ENCODE results near the gene TAS2R19.
"Not testable (repeated sequence)": the region's sequence is repeated elsewhere in the genome, so short reads cannot be mapped to it uniquely, and the experiment has no call there.

Gene TAS2R19, protein sequence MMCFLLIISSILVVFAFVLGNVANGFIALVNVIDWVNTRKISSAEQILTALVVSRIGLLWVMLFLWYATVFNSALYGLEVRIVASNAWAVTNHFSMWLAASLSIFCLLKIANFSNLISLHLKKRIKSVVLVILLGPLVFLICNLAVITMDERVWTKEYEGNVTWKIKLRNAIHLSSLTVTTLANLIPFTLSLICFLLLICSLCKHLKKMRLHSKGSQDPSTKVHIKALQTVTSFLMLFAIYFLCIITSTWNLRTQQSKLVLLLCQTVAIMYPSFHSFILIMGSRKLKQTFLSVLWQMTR

DNA sequence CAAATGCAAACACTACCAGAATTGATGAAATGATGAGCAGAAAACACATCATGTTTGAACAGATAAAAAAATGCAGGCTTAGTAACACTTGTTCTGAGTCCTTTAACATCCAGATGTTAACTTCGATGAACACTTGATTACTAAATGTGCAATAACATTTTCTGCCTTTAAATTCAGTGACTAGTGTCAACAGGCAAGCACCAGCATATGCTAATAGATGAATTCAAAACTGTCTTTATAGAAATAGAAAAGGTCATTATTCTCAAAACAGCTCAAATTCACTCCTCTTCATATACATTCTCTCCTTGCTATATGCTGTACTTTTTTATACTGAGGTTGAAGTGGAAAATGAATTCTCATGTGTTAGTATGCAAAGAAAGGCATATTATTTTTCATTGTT is at the start of gene TAS2R19:
TAS2R19 (minus strand) TSS at position 101 of the 400 bp plus-strand sequence; CDS start at position 52, 49 bp downstream.
- no peak for DNase-seq

DNA sequence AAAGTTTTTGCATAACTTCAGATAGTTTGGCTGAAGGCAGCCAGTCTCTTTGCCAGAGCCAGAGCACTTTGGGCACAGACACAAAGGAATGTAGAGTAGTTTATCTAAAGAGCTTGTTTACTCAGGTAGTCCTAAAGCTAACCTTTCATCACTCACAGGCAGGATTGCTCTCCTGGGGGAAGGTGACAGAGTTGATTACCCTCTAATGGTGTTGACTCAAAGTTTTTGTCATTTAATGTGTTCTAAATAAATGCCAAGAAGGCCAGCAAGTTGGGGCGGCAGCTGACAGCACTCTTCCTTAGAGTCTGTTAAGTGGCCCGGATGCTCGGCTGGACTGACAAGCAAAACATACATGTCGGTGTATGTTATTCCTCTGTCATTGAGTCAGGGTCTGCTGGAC is 49.0 kb upstream of the TAS2R19 start:
- DNase-seq = no peak

DNA sequence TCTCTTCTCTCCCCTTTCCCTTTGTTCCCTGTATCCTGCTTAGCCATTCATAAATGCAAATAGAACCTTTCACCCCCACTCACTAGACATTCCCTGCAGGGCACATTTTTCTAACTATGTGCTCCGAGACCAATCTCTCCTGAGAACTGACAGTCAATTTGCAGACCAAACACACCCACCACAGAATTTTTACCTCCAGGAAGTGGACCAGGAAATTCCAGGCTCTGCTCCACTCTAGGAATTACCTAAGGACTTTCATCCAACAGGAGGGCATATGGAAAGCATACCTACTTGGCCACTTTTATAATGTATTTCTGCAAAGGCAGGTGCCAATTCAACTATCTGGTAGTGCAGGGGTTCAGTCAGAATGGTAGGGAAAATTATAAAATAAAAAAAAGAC is 48.6 kb upstream of the TAS2R19 start:
- no peak for DNase-seq

DNA sequence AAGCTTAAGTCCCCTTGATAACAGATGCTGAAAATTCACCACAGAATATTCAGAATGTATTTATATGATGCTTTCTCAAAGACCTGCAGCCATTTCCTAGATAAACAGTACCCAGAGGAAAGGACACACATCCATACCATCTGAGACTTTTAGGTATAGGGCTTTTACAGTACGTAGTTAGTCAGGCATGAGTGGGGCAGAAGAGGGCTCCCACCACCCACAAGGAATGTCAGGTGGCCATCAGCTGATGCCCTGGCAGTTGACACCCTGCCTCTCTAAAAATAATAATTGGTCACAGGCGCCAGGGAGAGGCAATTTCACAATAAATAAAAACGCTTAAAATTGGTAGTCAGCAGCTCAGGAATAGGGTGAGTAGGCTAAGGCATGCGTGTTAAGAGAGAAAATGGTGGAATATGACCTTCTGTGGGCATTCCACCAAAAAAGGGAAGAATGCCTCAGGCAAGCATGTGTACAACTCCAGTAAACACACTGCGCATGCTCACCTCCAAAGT is 47.5 kb upstream of the TAS2R19 start:
- no peak for DNase-seq

DNA sequence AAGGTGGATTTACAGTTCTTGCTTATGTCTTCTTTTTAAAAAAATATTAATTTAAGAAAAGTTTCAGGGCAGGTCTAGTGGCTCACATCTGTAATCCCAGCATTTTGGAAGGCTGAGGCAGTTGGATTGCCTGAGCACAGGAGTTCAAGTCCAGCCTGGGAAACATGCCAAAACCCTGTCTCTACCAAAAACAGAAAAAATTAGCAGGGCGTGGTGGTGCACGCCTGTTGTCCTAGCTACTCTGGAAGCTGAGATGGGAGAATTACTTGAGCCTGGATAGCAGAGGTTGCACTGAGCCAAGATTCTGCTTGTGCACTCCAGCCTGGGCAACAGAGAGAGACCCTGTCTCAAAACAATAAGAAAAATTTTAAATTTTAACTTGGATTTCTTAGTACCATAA is 45.1 kb upstream of the TAS2R19 start:
- DNase-seq = no peak

DNA sequence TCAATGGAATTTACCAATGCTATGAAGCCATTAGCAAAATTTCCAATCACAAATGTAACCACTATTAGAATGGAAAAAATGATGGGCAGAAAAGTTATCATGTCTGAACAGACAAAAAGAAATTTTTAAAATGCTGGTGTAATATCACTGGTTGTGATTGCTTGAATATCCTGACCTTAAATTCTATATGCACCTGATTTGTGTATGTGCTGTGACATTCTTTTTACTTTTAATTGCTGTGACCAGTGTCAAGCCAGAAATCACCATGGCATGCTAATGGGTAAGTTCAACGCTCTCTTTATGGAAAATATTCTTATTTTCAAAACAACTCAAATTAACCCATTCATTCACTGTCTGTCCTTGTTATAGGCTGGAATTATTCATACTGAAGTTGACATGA is 39.8 kb upstream of the TAS2R19 start, which contains the start of gene TAS2R46:
TAS2R46 (minus strand) TSS at position 101 of the 400 bp plus-strand sequence; CDS start at position 101, 0 bp downstream.
- not testable (repeated sequence) for DNase-seq

DNA sequence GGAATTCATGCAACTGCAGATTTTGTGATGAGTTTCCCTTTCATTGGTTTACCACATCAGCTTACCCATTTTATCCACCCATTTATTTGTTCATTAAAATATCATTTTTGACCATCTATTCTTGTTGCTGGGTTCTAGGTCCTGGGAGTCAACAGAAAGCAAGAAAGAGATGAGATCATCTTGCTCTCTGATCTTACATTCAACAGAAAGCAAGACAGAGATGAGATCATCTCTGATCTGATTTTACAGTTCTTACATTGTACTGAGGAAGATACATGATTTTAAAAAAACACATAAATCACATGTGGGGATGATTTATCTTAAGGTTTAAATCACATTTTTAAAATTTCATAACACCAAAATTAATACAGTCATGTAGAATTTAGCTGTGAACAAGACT is 37.4 kb upstream of the TAS2R19 start:
- DNase-seq = no peak

DNA sequence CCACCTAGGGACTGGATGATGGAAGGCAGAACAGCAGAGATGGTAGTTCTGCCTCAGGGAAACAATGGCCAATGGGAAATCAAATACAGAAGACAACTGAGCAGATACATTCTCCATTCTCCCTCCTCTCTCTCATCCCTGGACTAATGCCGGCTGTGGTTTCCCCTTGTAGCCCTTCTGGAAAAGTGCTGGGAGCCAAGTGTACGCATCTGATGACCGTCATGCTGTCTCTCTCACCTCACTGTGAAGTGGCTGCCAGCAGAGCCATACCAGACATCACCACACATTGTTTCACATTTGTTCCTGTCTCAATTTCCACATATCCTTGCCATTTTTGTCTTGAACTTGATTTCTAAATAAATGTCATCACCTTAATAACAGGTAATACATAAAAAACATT is 36.6 kb upstream of the TAS2R19 start:
- no peak for DNase-seq

DNA sequence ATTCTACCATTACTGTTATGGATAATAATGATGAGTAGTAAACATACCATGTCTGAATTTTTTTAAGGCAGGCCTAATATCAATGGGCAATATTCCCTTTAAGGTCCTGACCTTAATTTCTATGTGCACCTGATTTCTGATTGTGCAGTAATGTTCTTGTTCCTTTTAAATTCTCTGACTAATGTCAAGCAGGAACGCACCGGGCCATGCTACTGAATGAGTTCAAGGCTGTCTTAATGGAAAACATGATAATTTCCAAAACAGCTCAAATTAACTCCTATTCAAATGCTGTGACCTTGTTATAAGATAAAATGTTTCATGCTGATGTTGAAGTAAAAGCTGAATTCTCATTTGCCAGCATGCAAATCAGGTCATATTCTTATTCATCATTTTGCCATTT is 32.9 kb upstream of the TAS2R19 start:
- no peak for DNase-seq

DNA sequence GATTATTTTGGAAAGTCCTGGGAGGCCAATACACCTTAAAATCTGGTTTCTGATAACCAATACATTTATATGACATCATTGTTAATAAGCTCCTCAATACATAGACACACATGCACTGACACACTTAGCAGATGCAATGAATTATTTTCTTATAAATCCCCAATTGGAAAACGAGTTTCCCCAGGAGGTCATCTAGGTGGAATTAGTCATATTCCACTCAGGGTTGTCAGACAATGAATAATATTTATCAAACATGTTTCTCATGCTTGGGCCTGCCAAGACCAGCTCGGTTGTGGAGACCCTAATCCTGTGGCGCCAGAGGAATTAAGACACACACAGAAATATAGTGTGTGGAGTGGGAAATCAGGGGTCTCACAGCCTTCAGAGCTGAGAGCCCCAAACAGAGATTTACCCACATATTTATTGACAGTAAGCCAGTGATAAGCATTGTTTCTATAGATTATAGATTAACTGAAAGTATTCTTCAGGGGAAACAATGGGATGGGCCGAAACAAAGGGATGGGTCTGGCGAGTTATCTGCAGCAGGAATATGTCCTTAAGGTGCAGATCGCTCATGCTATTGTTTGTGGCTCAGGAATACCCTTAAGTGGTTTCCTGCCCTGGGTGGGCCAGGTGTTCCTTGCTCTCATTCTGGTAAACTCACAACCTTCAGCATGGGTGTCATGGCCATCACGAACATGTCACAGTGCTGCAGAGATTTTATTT is 27.5 kb upstream of the TAS2R19 start:
- not testable (repeated sequence) for DNase-seq

DNA sequence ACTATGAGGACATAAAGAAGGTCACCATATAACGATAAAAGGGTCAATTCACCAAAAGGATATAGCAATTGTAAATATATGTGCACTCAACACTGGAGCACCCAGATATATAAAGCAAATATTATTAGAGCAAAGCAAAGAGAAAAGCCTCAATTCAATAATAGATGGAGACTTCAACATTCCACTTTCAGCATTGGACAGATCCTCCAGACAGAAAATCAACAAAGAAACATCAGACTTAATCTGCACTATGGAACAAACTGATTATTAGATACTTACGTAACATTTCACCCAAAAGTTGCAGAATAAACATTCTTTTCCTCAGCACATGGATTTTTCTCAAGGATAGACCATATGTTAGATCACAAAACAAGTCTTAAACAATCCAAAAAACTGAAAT is 18.9 kb upstream of the TAS2R19 start:
- not testable (repeated sequence) for DNase-seq

DNA sequence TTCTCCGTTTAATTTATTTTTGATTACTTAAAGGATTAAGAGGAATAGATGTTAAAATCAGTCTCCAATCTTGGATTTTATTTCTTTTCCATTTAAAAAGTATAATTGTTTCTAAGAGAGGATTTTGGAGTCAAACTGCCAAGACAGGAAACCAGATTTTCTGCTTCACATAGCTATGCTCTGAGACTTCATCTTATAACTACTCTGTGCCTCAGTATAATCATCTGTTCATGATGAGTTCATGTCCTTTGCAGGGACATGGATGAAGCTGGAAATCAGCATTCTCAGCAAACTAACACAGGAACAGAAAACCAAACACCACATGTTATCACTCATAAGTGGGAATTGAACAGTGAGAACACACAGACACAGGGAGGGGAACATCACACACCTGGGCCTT is 17.7 kb upstream of the TAS2R19 start:
- DNase-seq = no peak

DNA sequence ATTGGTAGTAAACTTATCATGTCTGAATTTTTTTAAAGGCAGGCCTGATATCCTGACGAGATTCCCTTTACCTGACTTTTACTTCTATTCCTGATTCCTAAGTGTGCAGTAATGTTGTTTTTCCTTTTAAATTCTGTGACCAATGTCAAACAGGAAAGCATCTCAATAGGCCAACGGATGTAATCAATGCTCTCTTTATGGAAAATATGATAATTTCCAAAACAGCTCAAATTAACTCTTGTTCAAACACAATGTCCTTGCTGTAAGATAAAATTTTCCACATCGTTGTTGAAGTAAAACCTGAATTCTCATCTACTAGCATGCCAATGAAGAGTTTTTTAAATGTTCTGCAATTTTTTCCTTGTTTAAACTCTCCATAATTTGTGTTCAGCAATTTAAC is 16.8 kb upstream of the TAS2R19 start:
- DNase-seq = no peak

DNA sequence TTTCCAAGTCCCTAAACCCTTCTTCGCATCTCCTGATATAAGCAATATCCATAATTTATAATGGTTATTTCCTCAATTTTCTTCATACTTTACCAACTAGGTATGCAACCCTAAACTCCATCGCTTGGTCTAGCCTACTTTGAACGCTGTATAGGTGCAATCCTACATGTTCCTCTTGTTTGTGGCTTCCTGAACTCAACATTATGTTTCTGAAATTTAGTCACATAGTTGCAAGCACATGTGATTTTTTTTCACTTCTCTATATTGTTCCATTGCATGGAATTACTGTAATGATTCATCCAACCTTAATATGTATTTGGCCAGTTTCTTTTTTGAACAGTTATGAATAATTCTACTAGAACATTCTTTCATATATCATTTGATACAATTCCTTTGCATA is 11.5 kb upstream of the TAS2R19 start:
- not testable (repeated sequence) for DNase-seq

DNA sequence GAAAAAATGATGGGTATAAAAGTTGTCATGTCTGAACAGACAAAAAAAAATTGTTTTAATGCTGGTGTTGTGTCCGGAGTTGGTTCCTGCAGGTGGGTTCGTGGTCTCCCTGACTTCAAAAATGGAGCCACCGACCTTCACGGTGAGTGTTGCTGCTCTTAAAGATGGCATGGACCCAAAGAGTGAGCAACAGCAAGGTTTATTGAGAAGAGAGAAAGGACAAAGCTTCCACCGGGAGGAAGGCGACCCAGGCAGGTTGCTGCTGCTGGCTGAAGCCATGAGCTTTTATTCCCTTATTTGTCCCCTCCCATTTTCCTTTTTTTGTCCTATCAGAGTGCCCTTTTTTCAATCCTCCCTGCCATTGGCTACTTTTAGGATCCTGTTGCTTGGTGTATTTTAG is 8.9 kb upstream of the TAS2R19 start, which contains the start of gene TAS2R31:
TAS2R31 (minus strand) TSS at position 101 of the 400 bp plus-strand sequence; CDS start at position 29, 72 bp downstream.
- no peak for DNase-seq

DNA sequence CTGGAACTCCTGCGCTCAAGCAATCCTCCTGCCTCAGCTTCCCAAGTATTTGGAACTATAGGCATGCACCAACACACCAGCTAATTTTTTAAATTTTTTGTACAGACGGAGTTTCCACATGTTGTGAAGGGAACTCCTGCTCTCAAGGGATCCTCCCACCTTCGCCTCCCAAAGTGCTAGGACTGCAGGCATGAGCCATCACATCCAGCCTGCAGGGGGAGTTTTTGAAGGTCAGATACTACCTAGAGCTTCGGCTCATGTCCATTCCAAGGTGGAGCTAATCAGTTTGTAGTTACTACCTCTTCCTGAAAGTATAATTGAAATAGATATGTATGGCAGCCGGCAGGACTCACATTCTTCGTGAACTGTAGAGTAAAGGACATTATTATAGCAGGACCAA is 3.7 kb upstream of the TAS2R19 start:
- DNase-seq = no peak

DNA sequence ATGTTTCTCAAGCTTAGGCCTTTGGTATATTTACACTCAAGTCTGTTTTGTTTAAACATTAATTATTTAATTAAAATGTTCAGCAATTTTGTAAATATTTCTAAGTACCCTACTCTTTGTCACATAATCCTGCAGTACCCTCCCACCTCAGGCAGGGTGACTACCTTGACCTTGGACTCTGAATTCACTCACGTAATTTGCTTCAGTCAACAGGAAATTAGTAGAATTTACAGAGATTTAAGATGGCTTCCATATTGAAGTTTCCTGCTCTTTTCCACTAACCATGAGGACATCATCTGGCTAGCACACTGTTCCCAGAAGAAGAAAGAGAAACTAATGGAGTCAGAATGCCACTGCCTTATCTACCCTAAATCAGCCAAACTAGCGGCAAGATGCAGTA is 967 bp upstream of the TAS2R19 start:
- no peak for DNase-seq

DNA sequence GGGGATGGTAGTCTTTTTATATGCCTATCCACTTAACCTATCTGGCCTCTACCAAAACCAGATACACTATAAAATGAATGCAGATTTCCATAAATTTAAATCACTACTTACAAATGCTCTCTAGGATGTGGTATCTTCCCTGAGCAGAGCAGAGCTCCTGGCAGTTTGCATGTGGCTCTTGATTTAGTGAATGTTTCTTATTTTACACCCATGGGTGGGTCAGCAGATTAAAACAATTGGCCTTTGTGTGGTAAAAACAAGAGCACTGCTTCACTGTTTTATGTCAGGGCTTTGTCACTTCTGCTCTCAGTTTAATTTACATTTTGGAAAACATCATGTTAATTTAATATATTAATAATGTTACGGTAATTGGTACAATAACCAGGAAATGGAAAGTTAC is 5.5 kb downstream of the TAS2R19 start:
- DNase-seq = no peak

DNA sequence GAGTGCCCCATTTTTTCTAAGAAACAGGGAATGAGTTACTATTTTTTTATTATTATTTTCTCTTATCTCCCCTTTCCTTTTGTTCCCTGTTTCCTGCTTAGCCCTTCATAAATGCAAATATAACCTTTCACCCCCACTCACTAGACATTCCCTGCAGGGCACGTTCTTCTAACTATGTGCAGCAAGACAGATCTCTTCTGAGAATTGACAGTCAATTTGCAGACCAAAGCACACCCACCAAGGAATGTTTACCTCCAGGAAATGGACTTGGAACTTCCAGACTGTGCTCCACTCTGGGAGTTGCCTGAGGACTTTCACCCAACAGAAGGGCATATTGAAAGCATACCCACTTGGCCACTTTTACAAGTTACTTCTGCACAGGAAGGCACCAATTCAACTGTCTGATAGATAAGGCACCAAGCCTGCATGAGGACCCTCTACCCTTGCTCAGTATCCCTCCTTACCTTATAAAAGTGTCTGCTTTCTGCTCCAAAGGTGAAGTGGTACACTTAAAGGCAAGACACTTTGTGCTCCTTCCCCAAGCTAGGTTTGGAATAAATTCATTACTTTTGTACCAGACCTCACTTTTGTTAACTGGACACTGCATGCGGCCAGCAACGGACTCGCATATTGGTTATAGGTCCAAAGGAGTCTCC is 6.5 kb downstream of the TAS2R19 start:
- no peak for DNase-seq

DNA sequence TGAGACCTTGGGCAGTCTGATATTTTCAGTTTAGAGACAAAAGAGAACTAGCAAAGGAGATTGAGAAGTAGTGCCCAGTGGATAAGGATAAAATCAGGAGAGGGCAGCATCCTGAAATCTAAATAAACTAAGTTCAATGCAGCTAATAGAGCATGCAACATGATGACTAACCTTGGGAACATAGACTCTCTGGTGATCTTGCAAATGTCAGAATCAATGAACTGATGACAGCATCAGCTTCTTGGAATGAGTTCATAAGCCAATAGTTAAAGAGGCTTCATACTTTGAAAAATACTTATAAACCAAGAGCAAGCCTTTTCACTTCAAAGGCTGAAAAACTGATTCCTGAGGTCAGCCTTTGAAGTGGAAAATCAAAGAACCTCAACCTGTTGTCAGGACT is 8.2 kb downstream of the TAS2R19 start:
- no peak for DNase-seq

DNA sequence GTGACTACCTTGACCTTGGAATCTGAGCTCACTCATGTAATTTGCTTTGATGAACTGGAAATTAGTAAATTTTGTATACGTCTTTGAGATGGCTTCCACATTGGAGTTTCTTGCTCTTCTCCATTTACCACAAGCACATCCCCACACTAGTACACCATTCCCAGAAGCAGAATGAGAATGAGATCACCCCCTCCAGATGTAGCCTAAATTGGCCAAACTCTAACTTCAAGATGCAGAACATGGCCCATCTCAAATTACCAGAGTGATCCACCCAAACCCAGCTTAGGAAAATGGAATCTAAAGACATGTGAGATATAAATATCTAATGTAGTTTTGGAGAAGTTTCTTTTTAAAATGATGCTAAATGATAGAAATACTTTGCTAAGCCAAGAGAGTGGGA is 14.8 kb downstream of the TAS2R19 start:
- DNase-seq = no peak

DNA sequence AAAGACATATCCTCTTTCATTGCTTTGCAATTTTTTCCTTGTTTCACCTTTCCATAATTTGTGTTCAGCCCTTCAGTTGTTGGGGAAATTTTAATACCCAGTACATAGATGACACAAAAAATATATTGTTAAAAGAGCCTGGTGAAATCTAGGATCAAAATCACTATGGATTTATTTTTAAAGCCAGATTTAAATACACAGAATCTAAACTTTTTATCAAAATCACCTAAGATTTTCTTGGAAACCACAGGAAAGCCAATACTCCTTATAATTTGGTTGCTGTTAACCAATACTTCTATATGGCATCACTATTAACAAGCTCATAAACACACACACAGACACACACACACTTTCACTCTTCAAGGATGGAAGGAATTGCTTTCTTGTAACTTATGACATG is 24.2 kb downstream of the TAS2R19 start, which contains the start of gene TAS2R20:
TAS2R20 (minus strand) TSS at position 101 of the 400 bp plus-strand sequence. CDS start 429 bp downstream, outside the sequence.
- DNase-seq = no peak

DNA sequence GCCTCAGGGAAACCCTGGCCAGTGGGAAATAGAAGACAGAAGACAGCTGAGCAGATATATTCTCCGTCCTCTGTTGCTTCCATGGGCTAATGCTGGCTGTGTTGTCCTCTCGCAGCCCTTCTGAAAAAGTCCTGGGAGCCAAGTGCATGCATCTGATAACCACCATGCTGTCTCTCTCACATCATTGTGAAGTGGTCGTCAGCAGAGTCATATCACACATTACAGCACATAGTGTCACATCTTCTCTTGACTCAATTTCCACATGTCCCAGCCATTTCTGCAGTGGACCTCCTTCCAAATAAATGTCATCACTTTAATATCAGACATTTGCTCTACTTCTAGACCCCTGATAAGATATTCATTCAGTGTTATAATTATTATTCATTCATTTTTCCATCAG is 28.1 kb downstream of the TAS2R19 start:
- no peak for DNase-seq

Data from activated CD4-positive, alpha-beta T cell treated with anti-CD3 and anti-CD28 coated beads for 4 hours (primary cell).